ENCODE measurements around the gene HOXD3. TPM values are rescaled to one million over a fixed set of nuclear protein-coding genes. Genes with fewer than 3 reads are reported as not detected.

Gene HOXD3
- total RNA-seq, 5 donors from 2014 or later (not counting 1 experiment from before 2014, with no cell fraction given): 0.44 TPM; not detected in 4

GRCh38 chr2:176137252-176137580 is 19.9 kb upstream of the HOXD3 start:
- peaks cover 7 to 45% of the 10 kb centered on the region in 2 experiments for H3K4me1 ChIP-seq (ENCODE audit: control insufficient read depth in 1 of 2, extremely low read depth in 1 of 2, insufficient read depth in 2 of 2, low read length in 2 of 2)
- peak overlapping the region in 1 of 2 donors; percentile 74 for H3K4me3 ChIP-seq (ENCODE audit: control insufficient read depth in 1 of 2, extremely low read depth in 1 of 2, low read length in 1 of 2)
- WGBS (ENCODE audit: insufficient coverage): 0% methylated on average over 1 of the region's 2 CpGs
- H3K9me3 ChIP-seq: peaks cover 6% of the 10 kb centered on the region
- no peak overlapping the region for H3K27ac ChIP-seq (ENCODE audit: low read length)
- ATAC-seq (replicated peaks in 1 of 4) (no peak), DNase-seq (no peak)
- Mint-ChIP-seq H3K4me1 (peaks cover 33 to 49% (median 46%) of the 10 kb centered on the region in 3 donors), H3K4me3 (peak overlapping the region in 1 of 3 donors; percentile 69), H3K9me3 (peaks cover 0 to 9% (median 4%) of the 10 kb centered on the region in 3 donors), H3K27ac (no peak overlapping the region), H3K27me3 (peaks cover 84 to 92% of the 10 kb centered on the region in 2 donors), H3K36me3 (no peaks in the 10 kb centered on the region)
- CTCF ChIA-PET: interaction anchor here in 1 of 2 donors (0.6 kb wide), 2 partner anchors 57 to 1630 kb away, joined by 3 read pairs; no protein-coding TSS in a partner anchor
- POLR2A ChIA-PET: no interaction called here
- H3K36me3 ChIP-seq (ENCODE audit: control insufficient read depth in 2 of 2, extremely low read depth in 1 of 2, insufficient read depth in 1 of 2, low read length in 1 of 2): no peaks in the 10 kb centered on the region
- peaks cover 53 to 82% of the 10 kb centered on the region in 2 experiments for H3K27me3 ChIP-seq (replicated peaks in 1 of 2; ENCODE audit: control insufficient read depth in 2 of 2, extremely low read depth in 1 of 2, insufficient read depth in 2 of 2, low read length in 1 of 2)

- Mint-ChIP-seq H3K4me3 (peak overlapping the region in 1 of 3 donors; percentile 69), H3K27ac (no peak overlapping the region), H3K36me3 (no peaks in the 10 kb centered on the region), H3K4me1 (peaks cover 29 to 42% (median 42%) of the 10 kb centered on the region in 3 donors), H3K27me3 (peaks cover 81 to 92% of the 10 kb centered on the region in 2 donors), H3K9me3 (peaks cover 0 to 9% (median 4%) of the 10 kb centered on the region in 3 donors)
- no peak overlapping the region for H3K4me3 ChIP-seq (ENCODE audit: control insufficient read depth in 1 of 2, extremely low read depth in 1 of 2, low read length in 1 of 2)
- peaks cover 6% of the 10 kb centered on the region for H3K9me3 ChIP-seq
- H3K27me3 ChIP-seq (replicated peaks in 1 of 2; ENCODE audit: control insufficient read depth in 2 of 2, extremely low read depth in 1 of 2, insufficient read depth in 2 of 2, low read length in 1 of 2): peaks cover 53 to 82% of the 10 kb centered on the region in 2 experiments
- POLR2A ChIA-PET: no interaction called here
- H3K27ac ChIP-seq (ENCODE audit: low read length): no peak overlapping the region
- DNase-seq: no peak
- no peaks in the 10 kb centered on the region for H3K36me3 ChIP-seq (ENCODE audit: control insufficient read depth in 2 of 2, extremely low read depth in 1 of 2, insufficient read depth in 1 of 2, low read length in 1 of 2)
- WGBS (ENCODE audit: insufficient coverage): 56% methylated on average over 3 of the region's 8 CpGs
- CTCF ChIA-PET: interaction anchor here (0.5 to 0.6 kb wide), 2 partner anchors 359 to 469 kb away, joined by 3 read pairs; no protein-coding TSS in a partner anchor
- ATAC-seq (replicated peaks in 1 of 4): no peak
- peaks cover 5 to 38% of the 10 kb centered on the region in 2 experiments for H3K4me1 ChIP-seq (ENCODE audit: control insufficient read depth in 1 of 2, extremely low read depth in 1 of 2, insufficient read depth in 2 of 2, low read length in 2 of 2)
These were observed 19.2 kb upstream of the HOXD3 start for GRCh38 chr2:176137906-176138305.

- no peak overlapping the region for H3K27ac ChIP-seq (ENCODE audit: low read length)
- Mint-ChIP-seq H3K27me3 (peaks cover 79 to 92% of the 10 kb centered on the region in 2 donors), H3K9me3 (peaks cover 0 to 9% (median 4%) of the 10 kb centered on the region in 3 donors), H3K36me3 (no peaks in the 10 kb centered on the region), H3K4me1 (peaks cover 29 to 42% (median 40%) of the 10 kb centered on the region in 3 donors), H3K4me3 (peak overlapping the region in 1 of 3 donors; percentile 55), H3K27ac (peak overlapping the region; percentile 26 to 52)
- H3K4me3 ChIP-seq (ENCODE audit: control insufficient read depth in 1 of 2, extremely low read depth in 1 of 2, low read length in 1 of 2): peak overlapping the region in 1 of 2 donors; percentile 30
- peaks cover 49 to 82% of the 10 kb centered on the region in 2 experiments for H3K27me3 ChIP-seq (replicated peaks in 1 of 2; ENCODE audit: control insufficient read depth in 2 of 2, extremely low read depth in 1 of 2, insufficient read depth in 2 of 2, low read length in 1 of 2)
- H3K36me3 ChIP-seq (ENCODE audit: control insufficient read depth in 2 of 2, extremely low read depth in 1 of 2, insufficient read depth in 1 of 2, low read length in 1 of 2): no peaks in the 10 kb centered on the region
- peaks cover 5 to 38% of the 10 kb centered on the region in 2 experiments for H3K4me1 ChIP-seq (ENCODE audit: control insufficient read depth in 1 of 2, extremely low read depth in 1 of 2, insufficient read depth in 2 of 2, low read length in 2 of 2)
- WGBS (ENCODE audit: insufficient coverage): 12% methylated on average over 10 of the region's 14 CpGs
- peaks cover 6% of the 10 kb centered on the region for H3K9me3 ChIP-seq
- ChIA-PET POLR2A (no interaction called here), CTCF (interaction anchor here (0.5 to 3.7 kb wide), 3 partner anchors 183 to 359 kb away, joined by 3 to 31 read pairs (median 3); no protein-coding TSS in a partner anchor)
- ATAC-seq (replicated peaks in 1 of 4) (no peak), DNase-seq (no peak)
These were observed 18.6 kb upstream of the HOXD3 start for GRCh38 chr2:176138526-176138922.

GRCh38 chr2:176138923-176139660 is 18.0 kb upstream of the HOXD3 start:
- peaks cover 0 to 9% (median 4%) of the 10 kb centered on the region in 3 donors for H3K9me3 Mint-ChIP-seq
- ChIA-PET POLR2A (interaction anchor here in 1 of 2 donors (0.6 kb wide), 1 partner anchor 446 kb away, joined by 4 read pairs; no protein-coding TSS in a partner anchor), CTCF (interaction anchor here (0.7 to 3.7 kb wide), 7 partner anchors 16 to 498 kb away, joined by 3 to 31 read pairs (median 4); no protein-coding TSS in a partner anchor)
- H3K9me3 ChIP-seq: peaks cover 6% of the 10 kb centered on the region
- peaks cover 47 to 81% of the 10 kb centered on the region in 2 experiments for H3K27me3 ChIP-seq (replicated peaks in 1 of 2; ENCODE audit: control insufficient read depth in 2 of 2, extremely low read depth in 1 of 2, insufficient read depth in 2 of 2, low read length in 1 of 2)
- H3K4me1 ChIP-seq (ENCODE audit: control insufficient read depth in 1 of 2, extremely low read depth in 1 of 2, insufficient read depth in 2 of 2, low read length in 2 of 2): peaks cover 5 to 38% of the 10 kb centered on the region in 2 experiments
- H3K27me3 Mint-ChIP-seq: peaks cover 79 to 92% of the 10 kb centered on the region in 2 donors
- DNase-seq (no peak), ATAC-seq (replicated peaks in 1 of 4) (no peak)
- H3K27ac ChIP-seq (ENCODE audit: low read length): no peak overlapping the region
- H3K4me3 Mint-ChIP-seq: peak overlapping the region in 2 of 3 donors; percentile 21 to 55
- H3K36me3 ChIP-seq (ENCODE audit: control insufficient read depth in 2 of 2, extremely low read depth in 1 of 2, insufficient read depth in 1 of 2, low read length in 1 of 2): no peaks in the 10 kb centered on the region
- peak overlapping the region in 1 of 2 donors; percentile 31 for H3K27ac Mint-ChIP-seq
- peak overlapping the region in 1 of 2 donors; percentile 30 for H3K4me3 ChIP-seq (ENCODE audit: control insufficient read depth in 1 of 2, extremely low read depth in 1 of 2, low read length in 1 of 2)
- 15% methylated on average over 23 of the region's 28 CpGs for WGBS (ENCODE audit: insufficient coverage)
- no peaks in the 10 kb centered on the region for H3K36me3 Mint-ChIP-seq
- peaks cover 29 to 42% (median 40%) of the 10 kb centered on the region in 3 donors for H3K4me1 Mint-ChIP-seq

GRCh38 chr2:176139661-176140512 is 17.2 kb upstream of the HOXD3 start:
- Mint-ChIP-seq H3K4me1 (peaks cover 29 to 42% (median 40%) of the 10 kb centered on the region in 3 donors), H3K36me3 (no peaks in the 10 kb centered on the region), H3K4me3 (peak overlapping the region in 1 of 3 donors; percentile 55), H3K9me3 (peaks cover 0 to 9% (median 4%) of the 10 kb centered on the region in 3 donors), H3K27ac (no peak overlapping the region), H3K27me3 (peaks cover 78 to 92% of the 10 kb centered on the region in 2 donors)
- CTCF ChIA-PET: interaction anchor here (0.6 to 3.7 kb wide), 40 partner anchors 7 to 1627 kb away, joined by 3 to 31 read pairs (median 5); partner anchors contain the start of gene LNPK (in 1 of the 2)
- ATAC-seq (replicated peaks in 1 of 4): no peak
- Histone ChIP-seq H3K27ac (ENCODE audit: low read length) (no peak overlapping the region), H3K36me3 (ENCODE audit: control insufficient read depth in 2 of 2, extremely low read depth in 1 of 2, insufficient read depth in 1 of 2, low read length in 1 of 2) (no peaks in the 10 kb centered on the region), H3K4me1 (ENCODE audit: control insufficient read depth in 1 of 2, extremely low read depth in 1 of 2, insufficient read depth in 2 of 2, low read length in 2 of 2) (peaks cover 5 to 38% of the 10 kb centered on the region in 2 experiments), H3K27me3 (replicated peaks in 1 of 2; ENCODE audit: control insufficient read depth in 2 of 2, extremely low read depth in 1 of 2, insufficient read depth in 2 of 2, low read length in 1 of 2) (peaks cover 41 to 79% of the 10 kb centered on the region in 2 experiments), H3K9me3 (peaks cover 6% of the 10 kb centered on the region), H3K4me3 (ENCODE audit: control insufficient read depth in 1 of 2, extremely low read depth in 1 of 2, low read length in 1 of 2) (peak overlapping the region in 1 of 2 donors; percentile 42)
- DNase-seq: no peak
- POLR2A ChIA-PET: interaction anchor here in 1 of 2 donors (0.6 kb wide), 3 partner anchors 8 to 445 kb away, joined by 3 to 7 read pairs (median 4); no protein-coding TSS in a partner anchor
- 31% methylated on average over 9 of the region's 41 CpGs for WGBS (ENCODE audit: insufficient coverage)
